ENCODE results near the gene MLH1.

DNA sequence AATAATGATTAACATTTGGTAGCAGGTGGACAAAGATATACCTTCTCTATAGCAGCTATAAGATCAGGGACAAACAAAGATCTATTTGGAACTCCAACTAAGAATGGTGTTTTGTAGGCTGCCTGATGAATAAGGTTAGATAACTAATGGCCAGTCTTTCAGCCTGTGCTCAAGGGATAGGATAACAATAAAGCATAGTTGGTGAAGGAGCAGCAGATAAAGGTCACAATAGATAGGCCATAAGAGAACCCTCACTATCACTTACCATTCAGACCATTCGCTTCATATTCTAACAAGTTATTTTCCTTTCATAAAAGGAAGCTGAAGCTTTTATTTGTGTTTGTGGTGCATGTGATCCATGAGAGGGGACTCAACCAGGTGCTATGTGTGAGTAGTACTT lies 20.2 kb upstream of the MLH1 start:
- TF ChIP-seq POLR2AphosphoS5 (IDR thresholded peaks at IDR 0.05) (no peak), POLR2A (IDR thresholded peaks at IDR 0.05) (no peak), EP300 (IDR thresholded peaks at IDR 0.05) (no peak)
- TF ChIP-seq, protein P1, sequence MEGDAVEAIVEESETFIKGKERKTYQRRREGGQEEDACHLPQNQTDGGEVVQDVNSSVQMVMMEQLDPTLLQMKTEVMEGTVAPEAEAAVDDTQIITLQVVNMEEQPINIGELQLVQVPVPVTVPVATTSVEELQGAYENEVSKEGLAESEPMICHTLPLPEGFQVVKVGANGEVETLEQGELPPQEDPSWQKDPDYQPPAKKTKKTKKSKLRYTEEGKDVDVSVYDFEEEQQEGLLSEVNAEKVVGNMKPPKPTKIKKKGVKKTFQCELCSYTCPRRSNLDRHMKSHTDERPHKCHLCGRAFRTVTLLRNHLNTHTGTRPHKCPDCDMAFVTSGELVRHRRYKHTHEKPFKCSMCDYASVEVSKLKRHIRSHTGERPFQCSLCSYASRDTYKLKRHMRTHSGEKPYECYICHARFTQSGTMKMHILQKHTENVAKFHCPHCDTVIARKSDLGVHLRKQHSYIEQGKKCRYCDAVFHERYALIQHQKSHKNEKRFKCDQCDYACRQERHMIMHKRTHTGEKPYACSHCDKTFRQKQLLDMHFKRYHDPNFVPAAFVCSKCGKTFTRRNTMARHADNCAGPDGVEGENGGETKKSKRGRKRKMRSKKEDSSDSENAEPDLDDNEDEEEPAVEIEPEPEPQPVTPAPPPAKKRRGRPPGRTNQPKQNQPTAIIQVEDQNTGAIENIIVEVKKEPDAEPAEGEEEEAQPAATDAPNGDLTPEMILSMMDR (IDR thresholded peaks at IDR 0.05): no peak
